HepG2 (cell line): ENCODE measurements around the gene ERF. TPM values are rescaled to one million over a fixed set of nuclear protein-coding genes. Genes with fewer than 3 reads are reported as not detected.

Experiments used
- BCL3 ChIP-seq: sonication (generic); formaldehyde crosslinking; IDR thresholded peaks from 2 replicates; pipeline ENCODE4 v1.5.1; 2020; ENCODE audit warnings: mild to moderate bottlenecking, missing genetic modification reagents, moderate library complexity
- CBX5 ChIP-seq: sonication (generic); formaldehyde crosslinking; IDR thresholded peaks from 2 replicates; pipeline ENCODE4 v1.4.0; 2020; ENCODE audit warnings: missing genetic modification reagents, borderline replicate concordance
- CEBPG ChIP-seq: IDR thresholded peaks from 2 replicates; pipeline ENCODE4 v1.6.1; 2016
- HMG20A ChIP-seq: IDR thresholded peaks from 2 replicates; pipeline ENCODE4 v1.6.1; 2016; ENCODE audit warnings: borderline replicate concordance
- HNF1A ChIP-seq, 2 experiments: sonication (generic) in 1 of 2; formaldehyde crosslinking in 1 of 2; IDR thresholded peaks; 2 replicates each; pipeline versions ENCODE4 v1.4.0 to v1.6.1; 2016 to 2020; ENCODE audit warnings: borderline replicate concordance in 1 of 2, low read depth in 1 of 2, mild to moderate bottlenecking in 1 of 2, missing genetic modification reagents in 1 of 2
- HNRNPH1 ChIP-seq: fragments of 200-400 bp; formaldehyde crosslinking; optimal IDR thresholded peaks from 2 replicates; pipeline ENCODE3; 2017; ENCODE audit warnings: mild to moderate bottlenecking, low read depth, low read length
- HOXA9 ChIP-seq: sonication (generic); formaldehyde crosslinking; IDR thresholded peaks from 2 replicates; pipeline ENCODE4 v1.8.1; 2022; ENCODE audit warnings: missing genetic modification reagents, mild to moderate bottlenecking, moderate library complexity, borderline replicate concordance
- MED13 ChIP-seq: sonication (generic); formaldehyde crosslinking; IDR thresholded peaks from 2 replicates; pipeline ENCODE4 v1.5.0; 2020; ENCODE audit warnings: missing genetic modification reagents
- MEIS2 ChIP-seq: sonication (generic); formaldehyde crosslinking; IDR thresholded peaks from 2 replicates; pipeline ENCODE4 v1.9.0; 2021; ENCODE audit warnings: mild to moderate bottlenecking, missing genetic modification reagents
- NR2F6 ChIP-seq, 2 experiments: IDR thresholded peaks; 2 replicates each; pipeline ENCODE4 v1.6.1; 2016; ENCODE audit warnings: antibody characterized with exemption in 1 of 2, mild to moderate bottlenecking in 1 of 2
- PLSCR1 ChIP-seq: sonication (generic); formaldehyde crosslinking; IDR thresholded peaks from 2 replicates; pipeline ENCODE4 v1.5.0; 2020; ENCODE audit warnings: missing genetic modification reagents, mild to moderate bottlenecking, borderline replicate concordance
- RARA ChIP-seq: IDR thresholded peaks from 2 replicates; pipeline ENCODE4 v1.6.1; 2016; ENCODE audit warnings: missing genetic modification reagents, missing compliant biosample characterization
- TFDP1 ChIP-seq: IDR thresholded peaks from 2 replicates; pipeline ENCODE4 v1.6.1; 2016; ENCODE audit warnings: missing compliant biosample characterization, missing genetic modification reagents, borderline replicate concordance
- ZBTB10 ChIP-seq: sonication (generic); formaldehyde crosslinking; IDR thresholded peaks from 2 replicates; pipeline ENCODE4 v1.4.0; 2020; ENCODE audit warnings: missing genetic modification reagents, borderline replicate concordance
- ZNF282 ChIP-seq: fragments of 450-650 bp; IDR thresholded peaks from 2 replicates; pipeline ENCODE4 v1.6.1; 2018; ENCODE audit not compliant: partially characterized antibody
- ZNF292 ChIP-seq: sonication (generic); formaldehyde crosslinking; IDR thresholded peaks from 2 replicates; pipeline ENCODE4 v1.8.1; 2022; ENCODE audit warnings: mild to moderate bottlenecking, low read depth, missing genetic modification reagents, borderline replicate concordance
- ZNF383 ChIP-seq: sonication (generic); formaldehyde crosslinking; IDR thresholded peaks from 2 replicates; pipeline ENCODE4 v1.4.0; 2020; ENCODE audit warnings: missing genetic modification reagents, mild to moderate bottlenecking, borderline replicate concordance
- ZNF468 ChIP-seq: sonication (generic); formaldehyde crosslinking; IDR thresholded peaks from 2 replicates; pipeline ENCODE4 v1.8.0; 2022; ENCODE audit warnings: mild to moderate bottlenecking, moderate library complexity, missing genetic modification reagents
- ZNF552 ChIP-seq: sonication (generic); formaldehyde crosslinking; IDR thresholded peaks from 2 replicates; pipeline ENCODE4 v1.9.0; 2022; ENCODE audit warnings: missing genetic modification reagents, mild to moderate bottlenecking, borderline replicate concordance
- ZNF777 ChIP-seq: sonication (generic); formaldehyde crosslinking; IDR thresholded peaks from 2 replicates; pipeline ENCODE4 v1.4.0; 2020; ENCODE audit warnings: missing genetic modification reagents
- polyA plus RNA-seq, 8 experiments: library from polyadenylated mRNA; depleted of rRNA in 3 of 8; stranded (reverse) in 7 of 8; unstranded in 1 of 8; fragments of >200 nt; fragmentation: Illumina TruSeq in 4 of 8; extraction: Trizol in 4 of 8; gene quantifications; 2 replicates each; pipeline versions ENCODE4 v1.2.1 to v1.2.3, GENCODE V29; 2011 to 2016; ENCODE audit warnings: low read depth in 4 of 8, missing spikeins in 1 of 8, mixed read lengths in 1 of 8; ENCODE audit not compliant: insufficient read depth in 1 of 8
- total RNA-seq, 5 experiments: library from RNA; depleted of rRNA; stranded (reverse); fragments of >200 nt; fragmentation: Illumina TruSeq; extraction: Trizol; gene quantifications; 2 replicates each; pipeline ENCODE4 v1.2.3, GENCODE V29; 2016; ENCODE audit warnings: low read depth in 1 of 5

Gene ERF
- total and polyA plus RNA-seq, 2 of the 13 experiments (the other 11 are each of a cell fraction or from before 2014, with no cell fraction given): 67.1 to 69.9 TPM

- TF ChIP-seq ZNF552 (no peak), HMG20A (no peak; the same call in 1 of the 2 replicates), ZNF292 (CRISPR knock-in tag) (no peak), CEBPG (CRISPR knock-in tag) (peak; percentile 65), BCL3 (CRISPR knock-in tag) (no peak), MEIS2 (CRISPR knock-in tag) (no peak), HOXA9 (CRISPR knock-in tag) (no peak), RARA (CRISPR knock-in tag) (no peak), ZNF468 (CRISPR knock-in tag) (no peak), MED13 (CRISPR knock-in tag) (peak; percentile 81), HNF1A (IDR thresholded peaks at IDR 0.05; ENCODE audit: low read depth) (no peak), HNF1A (CRISPR knock-in tag; IDR thresholded peaks at IDR 0.05; ENCODE audit: borderline replicate concordance) (no peak), PLSCR1 (CRISPR knock-in tag) (no peak), ZBTB10 (CRISPR knock-in tag) (no peak; the same call in 1 of the 2 replicates), CBX5 (CRISPR knock-in tag) (no peak; the same call in 1 of the 2 replicates), ZNF282 (no peak), NR2F6 (IDR thresholded peaks at IDR 0.05) (no peak), NR2F6 (CRISPR knock-in tag; IDR thresholded peaks at IDR 0.05) (no peak), HNRNPH1 (no peak), ZNF777 (CRISPR knock-in tag) (no peak), ZNF383 (no peak), TFDP1 (CRISPR knock-in tag) (peak; percentile 35; the same call in 1 of the 2 replicates)
These were observed 13.3 kb upstream of the ERF start (continued) for GRCh38 chr19:42268142-42268703.
